NCI-H1436 treated with DMSO at 0.1 percent for 48 hours (cell line): Measurements from ENCODE around the gene EXD1.

Experiments
- DNase-seq: peaks from one replicate; lab custom pipeline; 2025; lab: John Stamatoyannopoulos, UW

The EXD1 gene

GRCh38 chr15:41231422-41232226 is 1.1 kb upstream of the EXD1 start:
- DNase-seq = no peak

GRCh38 chr15:41230345-41230649 is 260 bp downstream of the EXD1 start:
- no peak for DNase-seq

- no peak for DNase-seq
Observed at GRCh38 chr15:41219381-41219780, 11.2 kb downstream of the EXD1 start.

GRCh38 chr15:41218851-41219250 is 11.7 kb downstream of the EXD1 start:
- no peak for DNase-seq

GRCh38 chr15:41215708-41216107 is 14.8 kb downstream of the EXD1 start:
- DNase-seq = no peak

- DNase-seq = no peak
Observed at GRCh38 chr15:41207687-41208448, 22.7 kb downstream of the EXD1 start.

GRCh38 chr15:41205315-41205714 is 25.2 kb downstream of the EXD1 start:
- DNase-seq = no peak

- DNase-seq = no peak
Observed at GRCh38 chr15:41203395-41203794, 27.2 kb downstream of the EXD1 start.

- no peak for DNase-seq
Observed at GRCh38 chr15:41199470-41199869, 31.1 kb downstream of the EXD1 start.

- no peak for DNase-seq
Observed at GRCh38 chr15:41194444-41194843, 36.1 kb downstream of the EXD1 start.

GRCh38 chr15:41183581-41183980 is 47.0 kb downstream of the EXD1 start:
- no peak for DNase-seq

GRCh38 chr15:41182266-41182665 is 48.3 kb downstream of the EXD1 start:
- DNase-seq = no peak

GRCh38 chr15:41180206-41180789 is 50.3 kb downstream of the EXD1 start:
- DNase-seq = no peak

- no peak for DNase-seq
Observed at GRCh38 chr15:41169781-41170180, 60.8 kb downstream of the EXD1 start.

GRCh38 chr15:41169086-41169485 is 61.5 kb downstream of the EXD1 start:
- DNase-seq = no peak

GRCh38 chr15:41161736-41162135 is 68.8 kb downstream of the EXD1 start:
- no peak for DNase-seq

- DNase-seq = no peak
Observed at GRCh38 chr15:41161336-41161735, 69.2 kb downstream of the EXD1 start.

GRCh38 chr15:41160639-41161315 is 69.8 kb downstream of the EXD1 start:
- no peak for DNase-seq

- DNase-seq = no peak
Observed at GRCh38 chr15:41154412-41154811, 76.1 kb downstream of the EXD1 start.

- no peak for DNase-seq
Observed at GRCh38 chr15:41153733-41154132, 76.8 kb downstream of the EXD1 start.

GRCh38 chr15:41151451-41152005 is 79.0 kb downstream of the EXD1 start:
- DNase-seq = no peak

- no peak for DNase-seq
Observed at GRCh38 chr15:41150279-41150678, 80.3 kb downstream of the EXD1 start.
